GM21737 (cell line): ENCODE results near the gene GPATCH1.

Experiments
- ATAC-seq: cut with Tn5 transposase; IDR thresholded peaks from one replicate; pipeline ENCODE4 v1.9.1; 2021; ENCODE audit warnings: mild to moderate bottlenecking, moderate library complexity; ENCODE audit not compliant: unreplicated experiment

Gene GPATCH1

GRCh38 chr19:33063753-33064457, 17.1 kb upstream of the GPATCH1 start:
- ATAC-seq: no peak

GRCh38 chr19:33064458-33064791, 16.6 kb upstream of the GPATCH1 start:
- peak; percentile 25 for ATAC-seq

- ATAC-seq: peak; percentile 87
Measured at GRCh38 chr19:33064792-33065550, 16.0 kb upstream of the GPATCH1 start, which contains the start of gene RHPN2. TSS of gene RHPN2 (minus strand) at chr19:33064888. CDS start at chr19:33064852, 36 bp downstream.

GRCh38 chr19:33066543-33066942, 14.4 kb upstream of the GPATCH1 start:
- no peak for ATAC-seq

- no peak for ATAC-seq
Measured at GRCh38 chr19:33067121-33067520, 13.9 kb upstream of the GPATCH1 start.

- ATAC-seq: no peak
Measured at GRCh38 chr19:33071887-33072286, 9.1 kb upstream of the GPATCH1 start.

GRCh38 chr19:33075519-33075918, 5.5 kb upstream of the GPATCH1 start:
- no peak for ATAC-seq

- no peak for ATAC-seq
Measured at GRCh38 chr19:33085570-33086128, 4.7 kb downstream of the GPATCH1 start.

GRCh38 chr19:33086955-33087354, 6.0 kb downstream of the GPATCH1 start:
- no peak for ATAC-seq

GRCh38 chr19:33089010-33089409, 8.0 kb downstream of the GPATCH1 start:
- ATAC-seq: no peak

GRCh38 chr19:33090179-33090578, 9.2 kb downstream of the GPATCH1 start:
- no peak for ATAC-seq

GRCh38 chr19:33093420-33094210, 12.6 kb downstream of the GPATCH1 start:
- no peak for ATAC-seq

GRCh38 chr19:33094436-33095067, 13.6 kb downstream of the GPATCH1 start:
- no peak for ATAC-seq

GRCh38 chr19:33096005-33096404, 15.0 kb downstream of the GPATCH1 start:
- ATAC-seq: no peak

GRCh38 chr19:33098055-33098534, 17.1 kb downstream of the GPATCH1 start:
- ATAC-seq: no peak

- ATAC-seq: no peak
Measured at GRCh38 chr19:33100894-33101644, 20.1 kb downstream of the GPATCH1 start.

GRCh38 chr19:33102893-33103292, 21.9 kb downstream of the GPATCH1 start:
- no peak for ATAC-seq

GRCh38 chr19:33108161-33108560, 27.2 kb downstream of the GPATCH1 start:
- ATAC-seq: no peak

- ATAC-seq: no peak
Measured at GRCh38 chr19:33110137-33110910, 29.3 kb downstream of the GPATCH1 start.
